GM18499 (cell line): ENCODE results near the gene HOXB13.

Experiments used
- ATAC-seq: cut with Tn5 transposase; IDR thresholded peaks from one replicate; pipeline ENCODE4 v1.9.1; 2021; ENCODE audit warnings: moderate number of reproducible peaks; ENCODE audit not compliant: insufficient read depth, unreplicated experiment

The HOXB13 gene

DNA sequence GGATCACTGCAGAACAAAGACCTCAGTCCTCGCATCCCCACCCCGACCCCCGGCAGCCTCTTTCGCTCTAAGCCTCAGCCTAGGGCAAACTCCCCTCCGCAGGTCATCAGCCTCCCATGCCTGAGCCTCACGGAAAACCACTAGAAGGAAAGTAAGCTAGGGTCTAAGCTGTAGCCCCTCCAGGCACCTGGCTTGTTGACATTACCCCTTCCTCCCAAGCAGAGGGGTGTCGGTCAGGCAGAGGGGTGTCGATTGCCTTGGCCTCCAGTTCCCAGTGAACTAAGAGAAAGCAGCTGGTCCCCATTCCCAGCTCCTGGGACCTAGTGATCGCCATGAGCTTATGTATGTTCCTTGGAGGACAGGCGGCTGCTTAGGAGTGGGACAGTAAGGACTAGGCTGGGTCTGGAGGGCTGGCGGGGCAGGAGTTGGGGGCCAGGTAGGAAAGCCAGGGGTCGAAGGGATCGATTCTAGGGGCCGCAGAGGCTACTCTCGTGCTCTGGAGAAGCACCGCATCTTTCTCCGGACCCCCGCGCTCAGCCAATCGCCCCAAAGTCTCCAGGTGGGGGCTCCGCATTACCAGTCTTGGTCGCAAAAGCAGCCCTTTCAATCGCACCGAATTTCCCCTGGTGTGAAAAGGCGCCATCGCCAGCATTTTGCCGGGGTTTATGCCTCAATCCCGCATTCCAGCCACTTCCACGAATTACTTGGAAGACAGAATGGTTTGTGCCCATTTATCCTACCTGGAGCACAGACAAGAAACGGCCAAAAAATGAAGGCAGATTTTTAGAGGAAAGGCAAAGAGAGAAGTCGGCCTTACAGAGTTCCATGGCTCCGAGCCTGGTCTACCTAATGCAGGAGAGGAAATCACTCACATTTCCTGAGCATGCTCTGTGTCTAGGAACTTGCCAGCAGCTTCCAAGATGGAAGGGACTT lies 21.3 kb upstream of the HOXB13 start:
- no peak for ATAC-seq

DNA sequence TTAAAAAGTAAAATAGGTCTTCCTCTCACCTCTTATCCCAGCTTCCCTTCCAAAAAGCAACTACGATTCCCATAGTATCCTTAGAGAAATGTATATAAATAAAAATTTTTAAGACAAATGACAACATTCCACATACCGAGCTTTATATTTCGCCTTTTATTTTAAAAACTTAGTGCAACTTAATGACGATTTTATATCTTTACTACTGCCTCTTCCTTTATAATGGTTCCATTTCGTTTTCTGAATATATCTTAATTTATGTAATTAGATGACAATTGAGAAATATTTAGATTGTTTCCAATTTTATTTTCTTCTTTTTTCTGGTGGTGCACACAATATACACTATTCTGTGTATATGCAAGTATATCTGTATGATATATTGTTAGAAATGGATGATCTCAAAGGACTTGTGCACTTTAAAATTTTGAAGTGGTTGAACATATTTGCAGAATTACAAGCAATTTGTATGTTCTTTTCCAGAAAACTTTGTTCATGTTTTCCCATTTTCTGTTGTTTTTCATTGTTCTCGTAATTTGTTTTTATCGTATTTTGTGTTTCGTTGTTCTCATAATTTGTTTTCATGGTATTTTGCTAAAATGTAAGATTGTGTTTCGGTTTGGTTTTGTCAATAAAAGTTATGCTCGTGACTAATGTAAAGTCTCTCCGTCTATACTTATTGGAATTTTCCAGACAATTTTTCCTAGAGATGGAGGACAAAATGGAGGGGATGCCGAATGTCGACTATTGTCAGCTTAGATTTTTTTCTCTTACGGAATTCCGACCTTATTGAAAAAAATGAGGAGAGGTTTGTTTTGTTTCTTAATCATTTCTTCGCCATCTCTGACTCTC lies 20.4 kb upstream of the HOXB13 start:
- no peak for ATAC-seq

DNA sequence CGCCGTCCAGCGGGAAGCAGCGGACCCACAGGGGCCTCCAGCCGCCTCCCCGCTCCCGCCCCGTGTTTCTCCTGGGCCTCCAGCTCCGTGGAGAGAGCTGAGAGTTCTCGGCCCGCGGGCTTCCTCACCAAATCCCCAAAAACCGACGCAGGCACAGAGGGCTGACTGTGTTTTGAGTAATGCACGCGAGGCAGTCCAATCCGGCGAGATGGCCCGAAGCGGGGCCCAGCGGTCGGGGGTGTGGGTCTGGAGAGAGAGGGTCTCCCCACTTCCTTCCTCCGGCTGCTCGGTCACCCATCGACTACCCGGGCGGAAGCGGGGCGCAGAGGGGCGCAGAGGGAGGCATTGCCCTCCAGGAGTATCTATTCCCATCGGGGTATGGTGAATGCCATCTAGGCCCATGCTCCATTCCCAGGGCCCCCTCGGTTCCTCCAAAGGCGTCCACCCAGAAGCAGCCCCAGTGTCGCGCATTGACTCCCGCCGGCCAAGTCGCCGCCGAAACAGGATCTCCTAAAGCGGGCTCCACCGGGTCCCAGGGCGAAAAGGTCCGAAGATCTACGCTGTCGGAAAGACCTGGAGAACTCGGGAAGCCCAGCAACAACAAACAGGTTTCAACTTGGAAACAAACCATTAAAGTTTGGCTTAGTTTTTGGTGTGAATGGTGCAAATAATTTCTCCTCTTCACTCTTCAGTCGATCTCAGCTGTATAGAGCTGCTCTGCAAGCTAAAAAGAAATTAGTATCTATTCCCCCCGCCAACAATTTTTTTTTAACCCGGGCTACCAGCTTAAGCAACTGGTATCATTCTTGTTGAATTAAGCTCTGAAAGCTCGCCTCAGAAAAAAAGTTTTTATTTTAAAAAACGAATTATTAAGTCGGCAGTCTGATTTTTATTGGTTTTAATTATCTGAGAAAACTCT lies 19.2 kb upstream of the HOXB13 start:
- no peak for ATAC-seq

DNA sequence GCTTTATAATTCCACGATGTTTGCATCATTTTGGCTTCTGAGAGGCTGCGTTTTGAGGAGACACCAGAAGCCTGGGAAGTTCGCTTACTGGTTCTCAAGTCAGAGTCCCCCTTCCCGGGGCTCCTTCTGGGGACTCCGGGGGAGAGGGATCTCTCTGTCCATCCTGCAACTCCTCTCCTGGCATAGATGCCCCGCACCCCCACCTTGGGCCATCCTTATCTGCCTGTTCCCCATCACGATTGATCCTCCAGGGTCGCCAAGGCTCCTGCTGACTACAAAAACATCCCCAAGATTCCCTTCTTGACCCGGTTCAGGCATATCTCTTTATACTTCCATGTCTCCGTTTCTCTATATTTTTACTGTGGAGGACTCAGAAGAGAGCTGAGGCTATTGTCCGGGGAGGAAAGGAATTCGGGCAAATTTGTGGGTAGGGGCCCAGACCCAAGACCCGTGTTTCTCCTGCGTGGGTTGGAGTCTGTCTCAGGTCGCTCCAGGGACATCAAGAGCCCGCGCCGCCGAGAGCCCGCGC lies 18.4 kb upstream of the HOXB13 start:
- no peak for ATAC-seq

DNA sequence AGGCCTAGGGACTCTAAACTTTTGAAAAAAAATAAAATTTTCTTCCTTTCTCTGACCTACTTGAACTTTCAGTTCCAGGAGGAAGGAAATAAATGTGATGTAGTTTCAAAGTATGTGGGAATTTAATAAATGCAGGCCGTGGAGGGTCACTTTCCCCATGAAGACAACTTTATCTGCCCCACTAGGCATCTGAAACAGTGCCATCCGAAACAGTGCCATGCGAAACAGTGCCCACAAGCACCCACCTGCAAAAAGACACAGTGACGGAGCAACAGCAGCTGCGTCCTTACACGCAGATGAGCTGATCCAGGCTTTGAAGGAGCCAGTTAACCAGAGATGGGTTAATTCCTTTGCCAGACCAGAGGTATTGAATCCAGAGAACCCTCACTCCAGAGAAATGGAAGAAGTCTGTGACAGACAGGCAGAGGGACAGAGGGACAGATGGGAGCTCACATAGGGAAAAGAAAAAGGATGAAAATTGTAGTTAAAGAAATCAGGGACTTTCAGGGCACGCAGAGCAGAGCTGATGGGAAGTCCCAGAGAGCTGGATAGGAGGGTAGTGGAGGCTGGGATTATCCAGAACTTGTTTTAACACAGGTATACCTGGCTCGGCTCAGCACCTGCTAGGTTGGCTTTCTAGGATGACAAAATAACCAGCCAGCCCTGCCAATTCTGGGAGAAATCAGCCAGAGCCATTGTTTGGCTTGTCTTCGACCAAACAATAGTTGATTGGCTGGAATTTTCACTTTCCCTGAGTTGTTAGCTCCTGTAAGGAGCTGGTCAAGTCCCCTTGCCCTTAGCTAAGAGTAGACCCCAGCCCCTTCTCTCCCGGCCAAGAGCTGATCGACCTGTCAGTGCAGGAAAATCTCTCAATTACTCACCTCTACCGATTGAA lies 17.1 kb upstream of the HOXB13 start:
- ATAC-seq: no peak

DNA sequence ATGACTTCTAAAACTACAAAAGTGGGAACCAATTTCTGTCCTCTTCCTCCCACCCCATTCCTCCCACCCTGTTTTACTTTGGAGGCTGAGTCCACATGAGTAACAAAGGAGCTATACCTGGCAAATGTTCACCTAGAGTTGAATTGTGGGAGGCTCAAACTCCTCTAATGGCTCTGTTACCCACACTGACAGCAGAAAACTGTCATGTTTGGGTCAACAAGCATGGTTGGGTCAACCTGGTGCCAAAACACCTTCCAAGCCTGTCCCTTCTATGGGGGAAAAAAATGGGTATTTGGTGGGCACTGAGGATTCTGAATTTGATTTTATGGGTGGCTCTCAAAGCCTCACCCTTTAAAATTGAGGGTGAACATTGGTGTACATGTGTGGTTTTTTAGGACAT lies 12.0 kb upstream of the HOXB13 start:
- ATAC-seq: no peak

DNA sequence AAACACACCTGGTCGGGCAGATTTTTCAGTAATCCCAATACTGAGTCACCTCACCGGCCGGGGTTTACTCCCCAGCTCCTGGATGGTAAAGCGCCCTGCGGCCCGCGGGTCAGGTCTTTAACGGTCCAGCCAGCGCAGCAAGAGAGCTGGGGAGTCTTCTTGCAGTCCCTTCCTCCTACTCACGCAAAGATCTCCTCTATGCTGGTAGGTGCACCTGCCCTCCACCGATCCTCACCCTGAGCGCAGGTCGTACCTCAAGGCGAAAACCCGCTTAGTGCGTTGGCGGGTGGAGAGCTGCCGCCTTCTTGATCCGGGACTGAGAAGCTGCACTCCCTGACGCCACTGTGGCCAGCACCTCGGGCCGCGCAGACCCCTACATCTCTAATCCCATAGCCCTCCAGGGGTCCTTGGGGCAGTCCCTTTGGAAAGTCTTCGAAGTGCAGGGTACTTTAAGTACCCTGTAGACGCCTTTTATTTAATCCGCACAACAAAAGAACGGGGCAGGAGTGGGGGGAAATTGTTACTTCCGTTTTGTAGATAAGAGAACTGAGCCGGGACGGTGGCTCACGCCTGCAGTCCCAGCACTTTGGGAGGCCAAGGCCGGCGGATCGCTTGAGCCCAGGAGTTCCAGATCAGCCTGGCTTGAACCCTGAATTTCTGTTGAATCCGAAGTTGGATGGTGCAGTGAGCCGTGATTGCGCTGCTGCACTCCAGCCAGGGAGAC lies 10.4 kb upstream of the HOXB13 start:
- no peak for ATAC-seq

DNA sequence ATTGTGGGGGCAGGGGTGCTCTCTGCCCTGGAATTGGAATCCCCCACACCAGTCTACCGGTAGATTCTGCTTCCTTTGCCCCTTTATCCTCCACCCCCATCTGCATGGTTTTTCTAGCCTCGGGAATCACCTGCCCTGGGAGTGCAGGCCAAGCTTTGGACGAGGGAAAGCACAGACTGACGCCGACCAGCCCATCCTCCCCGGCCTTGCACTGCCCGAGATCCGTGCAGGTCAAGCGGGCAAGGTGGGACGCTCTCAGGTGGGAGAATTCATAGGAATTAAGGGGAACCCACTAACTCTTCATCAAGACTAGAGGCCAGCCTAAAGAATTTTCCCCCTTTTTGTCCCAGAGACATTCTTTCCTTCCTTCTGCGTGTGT lies 9.9 kb upstream of the HOXB13 start:
- no peak for ATAC-seq

DNA sequence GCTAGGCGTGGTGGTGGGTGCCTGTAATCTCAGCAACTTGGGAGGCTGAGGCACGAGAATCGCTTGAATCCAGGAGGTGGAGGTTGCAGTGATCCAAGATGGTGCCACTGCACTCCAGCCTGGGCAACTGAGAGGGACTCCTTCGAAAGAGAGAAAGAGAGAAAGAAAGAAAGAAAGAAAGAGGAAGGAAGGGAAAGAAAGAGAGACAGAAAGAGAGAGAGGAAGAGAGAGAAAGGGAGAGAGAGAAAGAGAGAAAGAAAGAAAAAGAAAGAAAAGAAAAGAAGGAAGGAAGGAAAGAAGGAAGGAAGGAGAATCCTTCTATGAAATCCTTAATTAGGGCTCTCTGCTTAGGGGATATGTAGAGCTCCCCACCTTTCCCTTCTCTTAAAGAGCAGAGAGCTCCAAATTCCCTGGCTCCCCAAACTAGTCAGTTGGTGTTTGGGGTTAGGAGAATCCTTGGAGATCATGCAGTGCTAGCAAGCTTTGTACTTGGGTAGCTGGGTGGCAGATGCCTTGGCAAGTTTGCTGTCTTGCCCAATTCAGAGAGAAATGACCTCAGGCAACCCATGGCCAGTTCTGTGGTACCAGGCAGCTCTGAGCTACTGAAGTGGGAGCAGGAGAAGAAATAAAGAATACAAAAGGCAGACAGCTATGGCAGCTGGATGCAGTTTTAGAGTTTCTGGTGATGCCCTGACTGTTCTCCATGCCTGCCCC lies 8.9 kb upstream of the HOXB13 start:
- no peak for ATAC-seq

DNA sequence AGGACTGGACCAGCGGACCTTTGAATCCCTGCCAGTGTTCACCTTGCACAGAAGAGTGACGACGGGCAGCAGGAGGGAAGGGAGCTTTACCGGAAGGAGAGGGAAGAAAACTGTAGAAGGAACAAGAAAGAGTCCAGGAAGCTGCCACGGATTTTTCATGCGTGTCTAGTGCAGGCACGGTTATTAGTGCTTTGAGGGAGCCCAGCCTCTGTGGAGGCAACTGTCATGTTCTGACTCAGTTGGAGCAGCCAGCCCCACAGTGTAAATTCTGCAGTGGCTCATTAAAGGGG lies 6.5 kb upstream of the HOXB13 start:
- no peak for ATAC-seq

DNA sequence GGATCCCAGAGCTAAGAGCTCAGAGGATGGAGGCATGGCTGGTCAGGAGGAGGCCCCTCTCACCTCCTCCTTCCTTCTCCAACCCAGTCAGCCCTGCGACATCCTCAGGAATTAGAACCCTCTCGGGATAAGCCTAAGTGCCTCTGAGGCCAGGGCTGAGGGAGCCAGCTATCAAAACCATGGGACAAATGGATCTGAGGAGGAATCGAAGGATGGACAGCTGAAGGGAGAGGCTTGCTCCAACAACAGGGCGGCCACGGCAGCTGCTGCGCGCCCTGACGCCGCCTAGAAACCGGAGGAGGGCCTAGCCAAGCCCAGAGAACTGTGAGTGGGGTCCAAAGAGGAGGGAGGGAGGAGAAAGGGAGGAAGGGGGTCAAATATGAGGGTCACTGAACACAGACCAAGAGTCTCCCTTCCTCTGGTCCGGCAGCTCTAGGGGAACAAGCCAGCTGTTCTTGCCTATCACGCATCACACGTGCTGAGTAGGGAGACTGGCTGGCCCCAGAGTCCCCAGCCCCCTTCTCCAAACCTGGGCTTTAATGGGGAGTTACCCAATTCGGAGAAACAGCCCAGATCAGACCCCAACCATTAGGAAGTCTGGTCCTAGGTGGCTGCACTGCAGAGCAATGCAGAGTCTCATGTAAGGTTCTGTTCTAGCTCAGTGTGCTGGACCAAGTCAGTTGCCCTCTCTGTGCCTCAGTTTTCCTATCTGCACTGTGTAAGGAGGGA lies 5.9 kb upstream of the HOXB13 start:
- no peak for ATAC-seq

DNA sequence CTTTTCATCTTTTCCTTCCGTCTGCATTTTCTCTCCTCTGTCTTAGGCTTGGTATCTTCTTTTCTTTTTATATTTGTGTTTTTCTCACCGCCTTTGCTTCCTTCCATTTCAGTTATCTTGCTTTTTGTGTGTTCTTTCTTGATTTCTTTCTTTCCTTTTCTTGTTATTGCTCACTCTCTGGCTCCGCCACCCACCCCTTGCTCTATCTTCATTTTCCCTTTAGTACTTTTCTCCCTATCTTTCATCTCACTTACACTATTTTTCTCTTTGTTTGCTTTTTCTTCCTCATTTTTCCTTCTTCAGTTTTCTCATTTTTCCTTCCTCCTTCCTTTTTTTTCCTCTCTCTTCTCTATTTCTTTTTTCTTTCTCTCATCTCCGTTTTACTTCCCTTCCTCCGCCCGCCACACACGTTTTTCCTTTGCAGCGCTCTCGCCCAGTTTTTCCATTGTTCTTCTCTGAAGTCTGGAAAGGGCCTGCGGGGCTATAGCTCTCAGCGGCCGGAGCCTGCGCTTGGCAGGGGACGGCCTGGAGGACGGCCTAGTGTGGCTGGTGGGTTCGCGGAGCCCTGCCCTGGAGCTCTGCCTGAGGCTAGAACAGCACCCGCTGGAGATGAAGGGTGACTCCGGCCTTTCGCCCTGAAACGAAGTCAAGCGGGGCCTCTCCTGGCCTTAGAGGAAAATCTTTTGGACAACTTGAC lies 5.2 kb upstream of the HOXB13 start:
- ATAC-seq: no peak

DNA sequence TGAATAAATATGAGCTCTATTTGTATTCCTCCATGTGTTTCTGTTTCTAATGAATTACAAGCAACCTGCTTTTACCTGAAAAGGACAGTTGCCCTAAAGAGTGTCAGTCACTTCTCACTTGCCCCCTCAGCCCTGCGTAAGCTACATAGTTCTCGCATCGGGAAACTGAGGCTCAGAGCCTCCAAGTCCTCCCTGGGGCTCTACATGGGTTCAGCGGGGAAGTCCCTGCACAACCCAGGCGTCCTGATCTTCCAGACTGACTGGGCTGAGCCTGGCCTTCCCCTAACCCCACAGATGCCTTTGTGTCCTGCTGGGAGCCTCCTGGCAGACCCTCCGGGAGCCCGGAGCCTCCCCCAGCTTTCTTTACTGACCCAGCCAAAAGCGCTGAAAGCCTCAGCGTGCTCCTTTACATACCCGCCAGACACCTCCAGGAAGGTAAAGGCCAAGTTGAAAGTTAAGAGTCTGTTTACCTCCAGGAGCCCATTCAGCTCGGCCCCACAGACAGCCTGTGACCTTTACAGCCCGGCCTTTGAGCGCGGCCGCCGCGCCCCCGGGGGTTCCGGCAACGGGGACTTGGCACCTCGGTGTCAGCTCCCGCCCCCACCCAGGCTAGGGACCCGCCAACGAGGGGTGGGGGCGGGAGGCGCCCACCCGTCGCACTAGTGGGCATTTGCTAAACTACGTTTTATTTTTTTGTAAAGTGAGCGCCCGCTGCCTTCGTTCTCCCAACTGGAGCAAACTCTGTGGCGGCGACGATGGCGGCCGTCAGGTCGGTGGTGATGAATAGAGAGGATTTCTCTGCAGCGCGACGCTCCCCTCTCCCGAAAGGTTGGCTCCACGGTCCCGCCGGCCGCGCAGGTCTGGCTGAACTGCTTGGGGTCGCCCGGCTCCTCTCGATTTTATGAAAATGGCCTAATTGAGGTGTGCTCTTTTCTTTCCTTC lies 4.4 kb upstream of the HOXB13 start:
- no peak for ATAC-seq

DNA sequence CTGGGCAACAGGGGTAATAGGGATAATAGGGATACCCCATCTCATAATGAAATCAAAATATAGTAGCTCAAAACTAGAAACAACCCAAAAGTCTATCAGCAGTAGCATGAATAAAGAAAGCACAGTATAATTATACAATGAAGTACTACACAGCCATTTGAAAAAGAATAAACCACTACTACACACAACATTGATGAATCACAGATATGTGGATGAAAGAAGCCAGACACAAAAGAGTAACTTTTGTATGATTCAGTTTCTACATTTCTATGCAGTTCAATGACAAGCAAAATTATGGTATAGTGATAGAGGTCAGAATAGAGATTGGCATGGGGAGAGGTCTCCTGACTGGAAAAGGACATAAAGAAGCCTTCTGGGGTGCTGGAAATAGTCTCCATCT lies 2.8 kb upstream of the HOXB13 start:
- ATAC-seq: no peak

DNA sequence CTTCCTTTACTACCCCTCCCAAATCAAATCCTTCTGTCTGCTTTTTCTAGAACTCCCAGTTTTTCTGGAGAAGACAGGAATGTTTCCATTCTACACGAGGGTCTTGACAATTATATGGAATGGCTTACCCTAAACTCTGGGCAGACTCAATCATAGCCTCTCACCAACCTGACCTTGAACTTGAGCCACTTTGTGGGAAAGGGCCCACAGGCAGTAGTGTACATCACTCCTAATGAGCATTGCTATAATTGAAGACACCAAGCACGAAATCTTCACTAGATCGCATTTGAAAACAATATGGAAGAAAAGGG lies 1.6 kb upstream of the HOXB13 start:
- ATAC-seq: no peak
